GM12878 (cell line): ENCODE measurements around the gene ISG15. TPM values are rescaled to one million over a fixed set of nuclear protein-coding genes. Genes with fewer than 3 reads are reported as not detected.

ENCODE experiments used
- ATAC-seq: fragments of 200-7000 bp; cut with Tn5 transposase; 3 replicates; pipeline ENCODE4 v1.9.1; 2020; ENCODE audit warnings: mild to moderate bottlenecking, moderate library complexity
- BruUV-seq: library from RNA; stranded (reverse); fragments of 400-500 nt; replicated peaks from 2 replicates; lab custom pipeline; 2021; lab: Mats Ljungman, UMichigan
- CTCF ChIA-PET: fragments of 300-600 bp; sonication (Branson Sonifier 250); formaldehyde crosslinking; extraction: SDS; loops from one replicate; lab custom pipeline; 2021; ENCODE audit warnings: inconsistent platforms; lab: Yijun Ruan, JAX
- POLR2A ChIA-PET: fragments of 350-600 bp; formaldehyde crosslinking; extraction: SDS; loops from one replicate; lab custom pipeline; 2021; ENCODE audit warnings: inconsistent platforms; lab: Charles Lee
- RAD21 ChIA-PET: fragments of 300-600 bp; sonication (Branson Sonifier 250); formaldehyde crosslinking; loops from one replicate; lab custom pipeline; 2023; ENCODE audit warnings: antibody characterized with exemption; ENCODE audit not compliant: unreplicated experiment; lab: Charles Lee
- SMC1A ChIA-PET: fragments of 300-600 bp; sonication (Branson Sonifier 250); formaldehyde crosslinking; loops from one replicate; lab custom pipeline; 2023; ENCODE audit not compliant: unreplicated experiment, uncharacterized antibody; lab: Charles Lee
- DNase-seq: peaks from one replicate; pipeline ENCODE4 v3.0.0-alpha.2; 2011; ENCODE audit warnings: low read depth, low spot score
- FAIRE-seq: peaks from 3 replicates; lab custom pipeline; 2011; peaks lifted over from hg19 to GRCh38; lab: Jason Lieb, UNC
- H2AFZ ChIP-seq: 2 replicates; pipeline ENCODE4 v1.6.0; 2011; ENCODE audit warnings: low read depth, low read length, control low read depth; ENCODE audit not compliant: control insufficient read depth
- H3K27ac ChIP-seq: 2 replicates; pipeline ENCODE4 v1.5.1; 2011; ENCODE audit warnings: control low read depth; ENCODE audit not compliant: control insufficient read depth, insufficient read depth
- H3K27me3 ChIP-seq, 2 experiments: replicated peaks in 1 of 2; 2 replicates each; pipeline versions ENCODE4 v1.6.0 to v1.6.1; 2011; ENCODE audit warnings: low read length in 1 of 2; ENCODE audit not compliant: control insufficient read depth in 2 of 2, insufficient read depth in 2 of 2
- H3K36me3 ChIP-seq, 2 experiments: 2 replicates each; pipeline ENCODE4 v1.5.1; 2011; ENCODE audit warnings: low read length in 1 of 2; ENCODE audit not compliant: control insufficient read depth in 2 of 2, insufficient read depth in 2 of 2
- H3K4me1 ChIP-seq: 2 replicates; pipeline ENCODE4 v1.6.1; 2011; ENCODE audit warnings: mild to moderate bottlenecking, low read length, moderate library complexity, mixed read lengths; ENCODE audit not compliant: control insufficient read depth, insufficient read depth
- H3K4me2 ChIP-seq: 2 replicates; pipeline ENCODE4 v1.6.0; 2011; ENCODE audit warnings: control low read depth; ENCODE audit not compliant: control insufficient read depth, insufficient read depth
- H3K4me3 ChIP-seq: fragments of 200-600 bp; sonication (generic); 2 replicates; pipeline ENCODE4 v1.5.1; 2016
- H3K79me2 ChIP-seq: 2 replicates; pipeline ENCODE4 v1.6.0; 2011; ENCODE audit warnings: low read length; ENCODE audit not compliant: control insufficient read depth, insufficient read depth
- H3K9ac ChIP-seq: 2 replicates; pipeline ENCODE4 v1.8.0; 2011; ENCODE audit warnings: low read length, control low read depth, mixed read lengths; ENCODE audit not compliant: control insufficient read depth, insufficient read depth
- H3K9me3 ChIP-seq: replicated peaks from 3 replicates; pipeline ENCODE4 v1.5.1; 2011; ENCODE audit warnings: mild to moderate bottlenecking, low read length; ENCODE audit not compliant: control insufficient read depth, insufficient read depth
- H4K20me1 ChIP-seq: 2 replicates; pipeline ENCODE4 v1.6.0; 2011; ENCODE audit not compliant: control insufficient read depth, insufficient read depth
- CBX5 ChIP-seq: sonication (generic); IDR thresholded peaks from 2 replicates; pipeline ENCODE4 v1.6.1; 2016; ENCODE audit warnings: low read depth, moderate library complexity, mild to moderate bottlenecking, inconsistent platforms
- CTCF ChIP-seq, 3 experiments: IDR thresholded peaks in 2 of 3; conservative IDR thresholded peaks in 1 of 3; 2 replicates each; pipeline ENCODE4 v1.5.1; 2011; ENCODE audit warnings: low read depth in 3 of 3, low read length in 3 of 3, mild to moderate bottlenecking in 3 of 3, control low read depth in 2 of 3, moderate library complexity in 2 of 3, inconsistent platforms in 1 of 3, mixed read lengths in 1 of 3; ENCODE audit not compliant: control insufficient read depth in 2 of 3, insufficient read depth in 1 of 3; ENCODE audit errors: extremely low read depth in 1 of 3
- KAT2A ChIP-seq: conservative IDR thresholded peaks from 2 replicates; pipeline ENCODE4 v1.6.1; 2011; ENCODE audit warnings: low read depth, low read length; ENCODE audit not compliant: control insufficient read depth
- KDM1A ChIP-seq: fragments of 200-600 bp; sonication (generic); IDR thresholded peaks from 2 replicates; pipeline ENCODE4 v1.6.1; 2016; ENCODE audit warnings: borderline replicate concordance
- MTA3 ChIP-seq: IDR thresholded peaks from 2 replicates; pipeline ENCODE4 v1.6.1; 2012; ENCODE audit warnings: low read length, inconsistent platforms, borderline replicate concordance
- NKRF ChIP-seq: fragments of 450-650 bp; conservative IDR thresholded peaks from 2 replicates; pipeline ENCODE4 v1.6.1; 2017; ENCODE audit warnings: mild to moderate bottlenecking, moderate library complexity
- POLR2A ChIP-seq: IDR thresholded peaks from 2 replicates; pipeline ENCODE4 v1.6.1; 2011; ENCODE audit warnings: low read depth, mild to moderate bottlenecking, low read length
- RBBP5 ChIP-seq: fragments of 200-600 bp; sonication (generic); conservative IDR thresholded peaks from 2 replicates; pipeline ENCODE4 v1.6.1; 2016
- RUNX3 ChIP-seq: IDR thresholded peaks from 2 replicates; pipeline ENCODE4 v1.6.1; 2012; ENCODE audit warnings: low read length, inconsistent platforms
- SKIL ChIP-seq: fragments of 450-650 bp; IDR thresholded peaks from 2 replicates; pipeline ENCODE4 v1.6.1; 2017; ENCODE audit warnings: mild to moderate bottlenecking, low read depth, inconsistent platforms; ENCODE audit not compliant: poor library complexity, severe bottlenecking
- ZNF207 ChIP-seq: fragments of 450-650 bp; IDR thresholded peaks from 2 replicates; pipeline ENCODE4 v1.6.1; 2014; ENCODE audit warnings: antibody characterized with exemption, mild to moderate bottlenecking, borderline replicate concordance
- WGBS: methylation state at CpG from one replicate; pipeline ENCODE4 v1.1.6; 2016; ENCODE audit warnings: low lambda C conversion rate; ENCODE audit not compliant: insufficient replicate concordance, insufficient coverage; ENCODE audit errors: missing lambda C conversion rate; 5-methylcytosine and 5-hydroxymethylcytosine counted together
- in situ Hi-C: fragments of 300-500 bp; cut with MboI; formaldehyde crosslinking; loops from 9 replicates; pipeline ENCODE4 v1.14.3; 2018; ENCODE audit warnings: mixed read lengths
- intact Hi-C: fragments of 100-400 bp; cut with micrococcal nuclease; formaldehyde crosslinking; loops from one replicate; pipeline ENCODE4 v1.14.2; 2022; ENCODE audit not compliant: unreplicated experiment
- polyA plus RNA-seq, 11 experiments: library from polyadenylated mRNA; depleted of rRNA in 4 of 11; unstranded in 6 of 11; stranded (reverse) in 5 of 11; fragments of >200 nt; fragmentation: Nextera tagmentation in 4 of 11; fragmentation: Illumina TruSeq in 1 of 11; extraction: Ambion mirVana in 4 of 11; extraction: Trizol in 1 of 11; gene quantifications; 1 replicate in 1 of 11; 2 replicates in 10 of 11; pipeline versions ENCODE4 v1.2.1 to v1.2.3, GENCODE V29; 2011 to 2016; ENCODE audit warnings: inconsistent platforms in 2 of 11, missing spikeins in 2 of 11, low read depth in 1 of 11
- total RNA-seq, 4 experiments: library from RNA; depleted of rRNA in 3 of 4; stranded (reverse); fragments of >200 nt in 3 of 4; fragmentation: Illumina TruSeq in 1 of 4; extraction: Trizol in 1 of 4; gene quantifications; 2 replicates each; pipeline versions ENCODE4 v1.2.1 to v1.2.3, GENCODE V29; 2013 to 2021

The ISG15 gene
- total and polyA plus RNA-seq, 10 of the 15 experiments (the other 5 are each of a cell fraction or from before 2014, with no cell fraction given) = 7.8 to 384 (median 274) TPM

GRCh38 chr1:970242-970972 lies 42.9 kb upstream of the ISG15 start:
- H3K27ac ChIP-seq = no peak overlapping the region
- CTCF ChIA-PET = no interaction called here
- WGBS = 72% methylated on average over 24 of the region's 33 CpGs
- H4K20me1 ChIP-seq = no peaks in the 10 kb centered on the region
- no peaks in the 10 kb centered on the region for H3K27me3 ChIP-seq
- no peaks in the 10 kb centered on the region for H3K9me3 ChIP-seq
- POLR2A ChIA-PET = no interaction called here
- DNase-seq (no peak), FAIRE-seq (no peak), ATAC-seq (no peak)
- SMC1A ChIA-PET = no interaction called here
- H3K4me3 ChIP-seq = no peak overlapping the region
- no peaks in the 10 kb centered on the region for H3K36me3 ChIP-seq
- no peaks in the 10 kb centered on the region for H3K79me2 ChIP-seq
- no peak overlapping the region for H2AFZ ChIP-seq
- peaks cover 9% of the 10 kb centered on the region for H3K4me1 ChIP-seq
- TF ChIP-seq RBBP5 = no peak
- TF ChIP-seq KDM1A = no peak
- TF ChIP-seq ZNF207 = no peak
- TF ChIP-seq POLR2A = no peak
- TF ChIP-seq CBX5 = no peak
- TF ChIP-seq MTA3 = no peak
- TF ChIP-seq NKRF = no peak
- TF ChIP-seq RUNX3 = no peak
- no peak for TF ChIP-seq KAT2A
- no peak for TF ChIP-seq CTCF (IDR thresholded peaks at IDR 0.05 in 2 of 3, conservative IDR thresholded peaks at IDR 0.05 in 1 of 3; ENCODE audit: control insufficient read depth in 2 of 3, extremely low read depth in 1 of 3, insufficient read depth in 1 of 3, low read depth in 3 of 3, low read length in 3 of 3)
- no peak for TF ChIP-seq SKIL
- BruUV-seq = no TSS peak
- no peak overlapping the region for H3K4me2 ChIP-seq
- intact Hi-C loops = no loop called here
- no peak overlapping the region for H3K9ac ChIP-seq
- in situ Hi-C loops = no loop called here
- RAD21 ChIA-PET = no interaction called here
